GM12878 (cell line): ENCODE measurements around the gene SLC4A3.

Experiments used
- POLR2AphosphoS5 ChIP-seq: IDR thresholded peaks from 2 replicates; pipeline ENCODE4 v1.6.1; 2011; ENCODE audit warnings: mild to moderate bottlenecking, low read length, inconsistent platforms
- SIN3A ChIP-seq: IDR thresholded peaks from 2 replicates; pipeline ENCODE4 v1.6.1; 2012; ENCODE audit warnings: low read depth, low read length, improper control_type of control experiment
- ZNF24 ChIP-seq: fragments of 450-650 bp; IDR thresholded peaks from 2 replicates; pipeline ENCODE4 v1.6.1; 2017; ENCODE audit warnings: antibody characterized with exemption, mild to moderate bottlenecking
- TF ChIP-seq, protein P1 (sequence below), 3 experiments: IDR thresholded peaks in 2 of 3; conservative IDR thresholded peaks in 1 of 3; 2 replicates each; pipeline ENCODE4 v1.5.1; 2011; ENCODE audit warnings: low read depth in 3 of 3, low read length in 3 of 3, mild to moderate bottlenecking in 3 of 3, control low read depth in 2 of 3, moderate library complexity in 2 of 3, inconsistent platforms in 1 of 3, mixed read lengths in 1 of 3; ENCODE audit not compliant: control insufficient read depth in 2 of 3, insufficient read depth in 1 of 3; ENCODE audit errors: extremely low read depth in 1 of 3
- TF ChIP-seq, protein P2 (sequence below): fragments of 450-650 bp; IDR thresholded peaks from 2 replicates; pipeline ENCODE4 v1.6.1; 2017; ENCODE audit warnings: mild to moderate bottlenecking

DNA sequence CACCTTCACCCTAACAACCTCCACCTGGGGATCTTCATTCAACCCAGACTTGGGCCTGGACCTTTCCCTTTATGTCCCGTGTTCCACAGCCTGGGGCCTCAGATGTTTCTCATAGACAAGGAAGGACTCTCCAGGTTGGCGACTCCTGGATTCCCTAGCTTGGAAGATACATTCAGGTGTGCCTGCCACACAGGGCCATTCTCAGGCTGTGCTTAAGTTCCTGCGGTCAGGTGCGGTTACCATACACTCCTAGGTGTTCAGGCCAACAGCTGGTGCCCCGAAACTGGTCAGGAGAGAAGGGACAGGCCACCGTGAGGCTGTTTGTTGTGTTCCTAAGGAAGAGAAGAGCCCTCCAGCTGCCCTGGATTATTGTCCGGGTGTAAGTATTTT is 15.6 kb downstream of the SLC4A3 start:
- TF ChIP-seq, protein P1, sequence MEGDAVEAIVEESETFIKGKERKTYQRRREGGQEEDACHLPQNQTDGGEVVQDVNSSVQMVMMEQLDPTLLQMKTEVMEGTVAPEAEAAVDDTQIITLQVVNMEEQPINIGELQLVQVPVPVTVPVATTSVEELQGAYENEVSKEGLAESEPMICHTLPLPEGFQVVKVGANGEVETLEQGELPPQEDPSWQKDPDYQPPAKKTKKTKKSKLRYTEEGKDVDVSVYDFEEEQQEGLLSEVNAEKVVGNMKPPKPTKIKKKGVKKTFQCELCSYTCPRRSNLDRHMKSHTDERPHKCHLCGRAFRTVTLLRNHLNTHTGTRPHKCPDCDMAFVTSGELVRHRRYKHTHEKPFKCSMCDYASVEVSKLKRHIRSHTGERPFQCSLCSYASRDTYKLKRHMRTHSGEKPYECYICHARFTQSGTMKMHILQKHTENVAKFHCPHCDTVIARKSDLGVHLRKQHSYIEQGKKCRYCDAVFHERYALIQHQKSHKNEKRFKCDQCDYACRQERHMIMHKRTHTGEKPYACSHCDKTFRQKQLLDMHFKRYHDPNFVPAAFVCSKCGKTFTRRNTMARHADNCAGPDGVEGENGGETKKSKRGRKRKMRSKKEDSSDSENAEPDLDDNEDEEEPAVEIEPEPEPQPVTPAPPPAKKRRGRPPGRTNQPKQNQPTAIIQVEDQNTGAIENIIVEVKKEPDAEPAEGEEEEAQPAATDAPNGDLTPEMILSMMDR (IDR thresholded peaks at IDR 0.05 in 2 of 3, conservative IDR thresholded peaks at IDR 0.05 in 1 of 3; ENCODE audit: control insufficient read depth in 2 of 3, extremely low read depth in 1 of 3, insufficient read depth in 1 of 3, low read depth in 3 of 3, low read length in 3 of 3), result no peak
- TF ChIP-seq POLR2AphosphoS5 (no peak), SIN3A (no peak), ZNF24 (no peak)
- TF ChIP-seq, protein P2, sequence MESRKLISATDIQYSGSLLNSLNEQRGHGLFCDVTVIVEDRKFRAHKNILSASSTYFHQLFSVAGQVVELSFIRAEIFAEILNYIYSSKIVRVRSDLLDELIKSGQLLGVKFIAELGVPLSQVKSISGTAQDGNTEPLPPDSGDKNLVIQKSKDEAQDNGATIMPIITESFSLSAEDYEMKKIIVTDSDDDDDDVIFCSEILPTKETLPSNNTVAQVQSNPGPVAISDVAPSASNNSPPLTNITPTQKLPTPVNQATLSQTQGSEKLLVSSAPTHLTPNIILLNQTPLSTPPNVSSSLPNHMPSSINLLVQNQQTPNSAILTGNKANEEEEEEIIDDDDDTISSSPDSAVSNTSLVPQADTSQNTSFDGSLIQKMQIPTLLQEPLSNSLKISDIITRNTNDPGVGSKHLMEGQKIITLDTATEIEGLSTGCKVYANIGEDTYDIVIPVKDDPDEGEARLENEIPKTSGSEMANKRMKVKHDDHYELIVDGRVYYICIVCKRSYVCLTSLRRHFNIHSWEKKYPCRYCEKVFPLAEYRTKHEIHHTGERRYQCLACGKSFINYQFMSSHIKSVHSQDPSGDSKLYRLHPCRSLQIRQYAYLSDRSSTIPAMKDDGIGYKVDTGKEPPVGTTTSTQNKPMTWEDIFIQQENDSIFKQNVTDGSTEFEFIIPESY, result no peak
